GM18868 (cell line): Measurements from ENCODE around the gene FRMPD4.

Experiments
- ATAC-seq: cut with Tn5 transposase; IDR thresholded peaks from one replicate; pipeline ENCODE4 v1.9.1; 2021; ENCODE audit warnings: mild to moderate bottlenecking, moderate library complexity; ENCODE audit not compliant: unreplicated experiment

The FRMPD4 gene

DNA sequence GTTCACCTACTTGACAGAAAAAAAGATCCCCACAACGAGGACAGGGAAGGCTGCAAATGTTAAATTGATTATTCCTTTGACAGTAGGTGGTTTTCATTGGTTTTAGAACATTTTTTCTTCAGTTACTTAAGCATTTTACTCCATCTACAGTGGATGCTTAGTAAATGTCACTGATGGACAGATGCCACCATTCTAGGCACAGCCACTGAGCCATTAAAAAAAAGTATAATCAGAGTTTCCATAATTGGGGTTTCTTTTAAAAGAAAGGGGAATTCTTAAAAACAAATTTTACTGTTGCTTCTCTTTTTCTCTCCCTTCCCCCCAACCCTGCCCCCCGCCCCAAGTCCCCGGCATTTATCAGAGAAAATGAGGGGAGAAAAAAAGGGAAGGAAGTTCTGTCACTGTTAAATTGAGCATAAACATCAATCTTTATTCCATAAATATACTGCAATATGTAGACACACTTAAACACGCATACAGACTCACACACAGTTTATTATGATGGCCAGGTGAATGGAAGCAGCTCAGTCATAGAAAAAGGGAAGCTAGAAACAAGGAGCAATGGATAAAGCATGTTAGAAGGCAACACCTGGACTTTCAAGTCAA is 573.3 kb downstream of the FRMPD4 start:
- ATAC-seq, result no peak

DNA sequence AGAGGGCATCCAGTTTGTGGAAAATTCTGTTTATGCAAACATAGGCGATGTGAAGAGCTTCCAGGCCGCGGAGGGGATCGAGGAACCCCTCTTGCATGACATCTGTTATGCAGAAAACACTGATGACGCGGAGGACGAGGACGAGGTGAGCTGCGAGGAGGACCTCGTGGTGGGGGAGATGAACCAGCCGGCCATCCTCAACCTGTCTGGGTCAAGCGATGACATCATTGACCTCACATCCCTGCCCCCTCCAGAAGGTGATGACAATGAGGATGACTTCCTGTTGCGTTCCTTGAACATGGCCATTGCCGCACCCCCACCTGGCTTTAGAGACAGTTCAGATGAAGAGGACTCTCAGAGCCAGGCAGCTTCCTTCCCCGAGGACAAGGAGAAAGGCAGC is 578.3 kb downstream of the FRMPD4 start:
- ATAC-seq, result no peak

DNA sequence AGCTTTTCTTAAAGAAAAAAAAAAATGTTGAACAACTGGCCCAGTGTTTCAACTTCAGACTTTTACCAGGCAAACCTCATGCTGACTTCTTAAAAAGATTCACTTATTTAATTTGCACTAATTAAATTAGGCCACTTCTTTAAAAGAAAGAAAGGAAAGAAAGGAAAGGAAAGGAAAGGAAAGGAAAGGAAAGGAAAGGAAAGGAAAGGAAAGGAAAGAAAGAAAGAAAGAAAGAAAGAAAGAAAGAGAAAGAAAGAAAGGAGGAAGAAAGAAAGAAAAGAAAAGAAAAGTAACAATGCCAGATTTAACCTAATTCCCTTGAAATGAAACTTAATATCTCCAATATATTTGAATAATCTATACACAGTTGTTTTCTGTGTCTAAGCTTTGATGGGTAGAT is 581.6 kb downstream of the FRMPD4 start:
- no peak for ATAC-seq

DNA sequence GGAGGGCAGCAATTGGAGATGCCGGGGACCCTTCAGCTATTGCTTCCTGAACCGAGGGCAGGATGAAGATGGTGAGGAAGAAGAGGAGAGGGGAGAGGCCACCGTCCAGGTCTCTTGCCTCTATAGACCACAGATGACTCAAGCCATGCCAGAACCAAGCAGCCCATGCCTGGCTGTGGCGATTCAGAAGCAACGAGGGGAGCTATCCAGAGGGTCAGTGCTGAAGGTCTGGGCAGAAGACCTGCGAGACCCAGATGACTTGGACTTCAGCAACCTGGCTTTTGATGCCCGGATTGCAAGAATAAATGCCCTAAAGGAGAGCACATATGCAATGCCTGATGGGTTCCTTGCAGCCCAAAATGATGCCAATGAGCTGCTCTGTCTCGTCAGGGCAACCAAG is 582.8 kb downstream of the FRMPD4 start:
- ATAC-seq, result no peak

DNA sequence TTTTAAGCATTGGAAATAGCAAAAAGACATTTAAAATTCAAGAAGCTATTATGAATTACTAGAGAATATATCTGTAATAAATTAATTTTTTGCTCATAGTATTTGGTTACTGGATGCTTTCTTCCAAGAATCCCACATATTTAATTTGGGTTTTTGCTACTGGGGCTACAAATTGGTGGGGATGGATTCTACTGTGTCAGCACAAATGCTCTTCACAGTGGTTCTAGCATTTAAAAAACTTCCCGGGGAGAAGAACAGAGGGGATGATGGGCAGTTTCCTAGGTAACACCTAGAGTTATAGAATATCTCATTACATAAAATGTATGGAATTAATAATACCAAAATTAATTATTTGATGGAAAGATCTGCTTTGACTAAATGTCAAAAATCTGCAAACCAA is 584.0 kb downstream of the FRMPD4 start:
- no peak for ATAC-seq

DNA sequence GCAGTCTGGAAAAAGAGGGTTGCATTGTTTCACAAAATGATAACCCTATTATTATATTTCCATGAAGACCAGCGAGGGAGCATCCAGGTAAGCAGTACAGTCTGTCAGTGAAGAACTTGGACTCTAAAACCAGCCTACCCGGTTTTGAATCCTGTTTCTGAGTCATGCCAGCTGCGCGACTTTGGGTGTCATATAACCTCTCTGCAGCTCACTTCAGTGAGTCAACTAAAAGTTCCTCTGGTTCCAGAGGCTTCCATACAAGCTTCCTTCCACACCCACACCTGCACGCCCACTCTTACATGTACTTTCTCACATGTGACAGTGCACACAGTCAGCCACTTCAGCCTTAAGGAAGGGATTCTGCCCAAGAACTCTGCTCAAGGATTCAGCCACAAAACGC is 603.1 kb downstream of the FRMPD4 start:
- no peak for ATAC-seq

DNA sequence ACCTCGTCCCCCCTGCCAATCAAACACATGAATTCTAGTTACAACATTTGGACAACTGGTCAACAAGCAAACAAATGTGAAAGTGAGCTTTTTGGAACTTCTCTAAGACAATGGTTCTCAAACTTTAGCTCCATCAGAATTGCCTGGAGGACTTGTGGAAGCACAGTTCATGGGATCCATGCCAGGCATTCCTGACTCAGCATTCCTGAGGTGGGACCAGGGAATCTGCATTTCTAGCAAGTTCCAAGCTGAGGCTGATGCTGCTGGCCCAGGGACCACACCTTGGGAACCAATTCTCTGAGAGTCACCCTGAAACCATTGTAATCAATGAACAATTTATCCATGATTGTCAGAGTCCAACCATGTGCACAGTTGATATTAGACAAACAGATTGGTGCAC is 609.2 kb downstream of the FRMPD4 start:
- no peak for ATAC-seq

DNA sequence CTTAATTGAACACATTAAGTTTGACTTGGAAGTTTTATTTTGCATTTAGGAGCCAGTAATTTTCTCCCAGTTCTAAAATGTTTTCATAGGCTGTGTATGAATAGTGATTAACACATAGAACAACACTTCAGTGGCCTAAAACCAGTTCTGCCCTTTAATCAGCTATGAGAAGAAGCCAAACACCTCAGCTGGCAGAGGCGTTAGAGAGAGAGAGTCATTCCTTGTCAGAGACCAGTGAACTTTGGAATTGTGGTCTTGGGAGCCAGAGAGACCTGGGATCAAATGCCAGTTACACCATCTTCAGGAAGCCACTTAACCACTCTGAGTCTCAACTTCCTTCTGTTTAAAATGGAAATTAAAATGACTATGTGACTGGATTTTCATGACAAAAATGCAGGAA is 613.6 kb downstream of the FRMPD4 start:
- ATAC-seq, result no peak

DNA sequence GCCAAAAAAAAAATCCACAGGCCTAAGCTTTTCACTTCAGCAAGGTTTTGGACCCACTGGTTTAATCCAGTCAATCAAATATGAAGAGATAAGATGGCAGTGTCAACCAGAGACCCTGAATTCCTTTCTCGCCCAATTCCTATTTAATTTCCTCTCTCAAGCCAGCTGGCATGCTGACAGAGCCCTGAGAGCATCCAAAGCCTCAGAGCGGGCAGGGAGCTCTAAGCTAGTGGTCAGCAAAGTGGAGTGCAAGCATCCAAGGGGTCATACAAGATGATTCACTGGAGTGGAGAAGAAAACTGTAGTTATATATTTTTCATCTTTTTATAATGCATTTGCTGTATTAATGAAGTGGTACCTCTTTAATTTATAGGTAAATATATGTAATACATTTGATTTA is 615.1 kb downstream of the FRMPD4 start:
- ATAC-seq, result no peak

DNA sequence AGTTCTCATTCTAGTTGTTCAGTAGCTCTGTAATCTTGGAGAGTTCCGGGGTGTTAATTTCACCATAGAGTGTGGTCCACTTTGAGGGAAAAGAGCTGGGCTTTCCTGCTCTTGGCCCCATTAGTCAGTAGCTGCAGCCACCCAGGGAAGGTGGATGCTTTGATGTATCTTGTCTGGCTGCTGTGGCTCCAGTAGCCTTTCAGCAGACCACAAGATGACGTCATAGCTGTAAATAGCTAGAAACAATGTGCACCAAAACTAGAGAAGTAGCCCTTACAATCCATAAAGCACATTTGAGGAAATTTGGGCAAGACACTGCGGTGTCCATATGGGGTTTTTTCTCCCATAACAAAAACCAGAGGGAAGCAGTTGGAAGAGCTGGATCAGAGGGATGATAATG is 620.0 kb downstream of the FRMPD4 start:
- ATAC-seq, result no peak

DNA sequence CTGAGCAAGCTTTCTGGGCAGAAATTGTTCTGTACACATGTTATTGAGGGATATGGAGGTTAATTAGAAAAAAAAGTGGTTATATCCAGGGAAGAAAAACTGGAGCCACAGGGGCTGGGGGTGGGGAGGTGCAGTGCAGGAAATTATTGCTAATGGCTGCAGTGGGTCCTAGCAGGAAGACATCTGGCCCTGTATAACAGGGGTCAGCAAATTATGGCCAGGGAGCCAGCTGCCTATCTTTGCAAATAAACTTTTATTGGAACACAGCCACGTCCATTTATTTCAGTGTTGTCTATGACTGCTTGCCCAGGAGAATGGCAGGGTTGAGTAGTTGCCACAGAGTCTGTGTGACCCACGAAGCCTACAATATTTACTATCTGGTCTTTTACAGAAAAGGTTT is 629.6 kb downstream of the FRMPD4 start:
- ATAC-seq, result no peak

DNA sequence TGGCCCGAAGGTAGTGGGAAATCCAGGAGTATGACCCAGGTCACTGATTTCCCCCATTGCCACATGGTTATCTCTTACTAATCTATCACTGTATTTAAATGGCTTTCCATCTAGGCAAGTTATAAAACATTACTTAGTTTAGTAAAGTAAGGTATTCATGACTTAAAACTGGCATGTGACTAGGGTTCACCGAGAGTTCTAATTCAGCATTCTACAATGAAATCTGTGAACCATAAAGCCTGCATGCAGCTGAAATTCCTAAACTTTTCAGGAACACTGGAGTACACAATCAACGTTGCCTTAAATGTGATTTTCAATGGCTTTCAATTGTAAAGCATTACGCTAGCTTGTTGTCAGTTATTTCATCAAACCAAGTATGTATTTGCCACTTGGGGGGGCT is 630.2 kb downstream of the FRMPD4 start:
- ATAC-seq, result no peak

DNA sequence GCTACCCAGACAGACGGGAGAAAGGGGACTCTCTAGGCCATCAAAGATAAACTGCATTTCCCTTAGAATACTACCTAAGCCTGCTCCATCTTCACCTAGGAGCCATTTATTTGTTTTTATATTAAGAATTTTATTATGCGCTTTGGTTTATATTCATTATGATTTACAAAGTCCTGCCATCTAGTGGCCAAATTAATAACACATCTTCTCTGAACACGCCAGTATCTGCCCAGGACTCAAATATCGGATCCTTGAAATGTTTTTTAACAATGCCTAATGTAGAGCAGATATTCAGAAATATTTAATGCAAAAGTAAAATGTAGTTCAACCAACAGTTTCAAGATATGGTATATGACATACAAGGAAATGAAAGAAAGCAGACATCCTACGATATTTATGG is 632.2 kb downstream of the FRMPD4 start:
- ATAC-seq, result no peak

DNA sequence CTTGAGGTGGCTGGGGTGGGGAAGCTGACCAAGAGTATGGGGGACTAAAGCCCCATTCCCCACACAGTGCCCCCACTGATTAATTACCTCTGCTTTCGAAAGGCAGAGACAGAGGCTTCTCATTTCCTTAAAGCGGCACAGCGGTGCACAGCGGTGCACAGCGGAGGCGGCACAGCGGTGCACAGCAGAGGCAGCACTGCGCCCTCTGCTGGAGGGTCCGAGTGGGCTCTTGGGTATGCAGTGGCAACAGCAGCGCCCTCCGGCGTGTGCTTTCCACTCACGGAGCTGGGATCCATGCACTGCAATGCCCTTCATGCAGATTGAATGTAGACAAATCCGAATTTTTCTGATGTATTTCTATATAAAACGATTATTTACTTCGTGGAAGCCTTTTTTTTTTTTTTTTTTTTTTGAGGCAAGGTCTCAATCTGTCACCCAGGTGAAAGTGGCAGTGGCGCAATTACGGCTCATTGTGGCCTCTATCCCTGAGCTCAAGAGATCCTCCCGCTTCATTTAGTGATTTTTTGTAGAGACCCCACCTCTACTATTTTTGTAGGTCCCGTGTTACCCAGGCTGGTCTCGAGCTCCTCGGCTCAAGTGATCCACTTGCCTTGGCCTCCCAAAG is 633.3 kb downstream of the FRMPD4 start:
- ATAC-seq, result peak; percentile 100
